CD4-positive, alpha-beta T cell treated with Interleukin-4 for 1 hour (primary cell): ENCODE results near the gene GDF7.

Experiments used
- DNase-seq, 2 donors: peaks; one replicate each; pipeline ENCODE4 v3.0.0-alpha.2; 2020 to 2022

GDF7 gene

DNA sequence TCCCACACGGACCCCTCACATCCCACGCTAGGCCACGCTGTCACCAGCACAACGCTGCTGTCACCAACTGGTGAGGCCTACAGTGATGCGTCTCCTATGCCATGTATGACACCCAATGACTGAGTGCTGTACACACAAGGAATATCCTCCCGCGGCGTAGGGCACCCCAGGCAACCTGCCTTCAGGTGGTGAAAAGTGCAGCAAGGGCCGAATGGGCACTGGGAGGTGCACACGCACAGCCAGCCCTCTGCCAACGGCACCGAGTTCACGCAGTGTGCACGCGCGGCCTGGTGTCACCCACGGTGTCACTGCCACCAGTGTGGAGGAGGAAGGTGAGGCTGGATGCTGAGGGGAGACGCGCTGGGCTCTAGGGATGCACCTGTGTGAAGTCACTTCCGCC lies 20.5 kb upstream of the GDF7 start:
- no peak for DNase-seq

DNA sequence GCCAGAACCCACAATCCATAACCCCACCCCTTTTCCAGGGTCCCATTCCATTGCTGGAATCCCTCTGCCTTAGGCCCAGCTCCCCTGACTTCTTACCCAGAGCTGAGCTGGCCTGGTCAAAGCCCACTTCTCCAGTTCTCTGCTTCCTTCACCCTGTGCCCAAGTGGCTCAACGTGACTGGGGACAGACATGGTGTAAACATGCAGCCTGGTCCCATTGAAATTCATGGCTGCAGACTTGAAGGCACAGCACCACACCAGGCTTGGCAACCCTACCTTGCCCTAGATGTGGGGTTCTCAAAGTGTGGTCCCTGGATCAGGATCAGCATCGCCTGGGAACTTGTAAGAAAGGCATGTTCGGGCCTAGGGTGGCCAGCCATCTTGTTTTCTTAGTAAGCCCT lies 19.7 kb upstream of the GDF7 start:
- DNase-seq: no peak

DNA sequence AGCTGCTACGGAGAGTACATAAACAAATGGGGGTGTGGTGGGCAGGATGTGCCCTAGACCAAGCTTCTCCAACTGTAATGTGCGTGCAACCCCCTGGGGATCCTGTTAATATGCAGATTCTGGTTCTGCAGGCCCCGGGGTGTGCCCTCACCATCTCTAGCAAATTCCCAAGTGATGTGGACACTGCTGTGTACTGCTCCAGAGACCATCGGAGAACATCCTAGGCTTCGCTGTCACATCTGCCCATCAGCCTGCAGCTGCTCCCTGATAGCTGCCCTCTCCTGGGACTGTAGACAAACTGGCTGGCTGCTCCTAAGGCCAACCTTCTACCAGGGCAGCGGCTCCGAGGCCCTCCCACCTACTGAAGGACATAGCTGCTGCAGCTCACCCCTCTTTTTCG lies 19.2 kb upstream of the GDF7 start:
- no peak for DNase-seq

DNA sequence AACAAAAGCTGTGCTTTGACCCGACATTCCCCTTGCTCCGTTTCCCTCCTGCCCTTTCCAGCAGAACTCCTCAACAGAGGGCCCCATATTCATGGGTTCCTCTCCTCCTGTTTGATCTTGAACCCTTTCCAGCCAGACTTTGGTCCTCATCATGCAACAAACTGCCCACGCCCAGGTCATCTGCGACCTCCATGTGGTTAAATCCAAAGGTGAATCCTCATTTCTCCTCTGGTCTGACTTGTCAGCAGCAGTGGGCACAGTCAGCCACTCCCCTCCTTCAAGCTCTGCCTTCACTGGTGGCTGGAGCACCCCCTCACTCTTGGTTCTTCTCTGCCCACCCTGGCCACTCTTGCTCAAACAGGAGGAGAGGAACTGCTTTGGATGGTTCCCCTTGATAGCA lies 18.7 kb upstream of the GDF7 start:
- no peak for DNase-seq

DNA sequence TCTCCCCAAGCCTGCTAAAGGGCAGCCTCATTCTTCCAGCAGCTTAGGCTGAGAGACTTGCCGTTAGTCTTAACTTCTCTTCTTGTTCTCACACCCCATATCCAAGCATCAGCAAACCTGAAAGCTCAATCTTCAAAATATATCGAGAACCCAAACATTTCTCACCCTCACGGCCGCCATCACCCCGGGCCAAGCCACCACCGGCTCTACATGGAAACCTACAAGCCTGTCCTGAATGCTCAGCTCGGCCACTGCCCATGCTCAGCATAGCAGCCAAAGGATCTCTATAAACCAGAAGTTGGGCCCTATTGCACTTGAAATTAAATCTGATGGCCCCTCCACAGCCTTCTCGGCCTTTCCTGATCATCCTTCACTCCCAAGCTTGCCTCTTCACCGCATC lies 18.1 kb upstream of the GDF7 start:
- no peak for DNase-seq

DNA sequence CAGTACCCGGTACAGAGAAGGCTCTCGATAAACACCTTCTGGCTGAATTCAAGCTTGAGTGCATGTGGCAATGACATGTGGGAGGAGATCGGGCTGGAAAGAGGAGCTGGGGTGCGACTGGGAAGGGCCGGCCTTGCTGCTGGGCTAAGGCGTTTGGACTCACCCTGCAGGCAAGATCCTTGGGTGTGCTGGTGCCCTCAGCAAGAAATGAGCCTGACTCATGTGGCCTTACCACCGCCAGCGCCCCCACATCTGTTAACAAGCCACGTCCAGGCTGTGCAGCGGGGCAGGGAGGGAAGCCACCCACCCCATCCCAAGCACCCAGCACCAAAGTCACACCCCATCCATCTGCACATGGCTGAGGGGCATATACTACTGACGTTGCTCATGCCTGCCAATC lies 17.4 kb upstream of the GDF7 start:
- DNase-seq: no peak

DNA sequence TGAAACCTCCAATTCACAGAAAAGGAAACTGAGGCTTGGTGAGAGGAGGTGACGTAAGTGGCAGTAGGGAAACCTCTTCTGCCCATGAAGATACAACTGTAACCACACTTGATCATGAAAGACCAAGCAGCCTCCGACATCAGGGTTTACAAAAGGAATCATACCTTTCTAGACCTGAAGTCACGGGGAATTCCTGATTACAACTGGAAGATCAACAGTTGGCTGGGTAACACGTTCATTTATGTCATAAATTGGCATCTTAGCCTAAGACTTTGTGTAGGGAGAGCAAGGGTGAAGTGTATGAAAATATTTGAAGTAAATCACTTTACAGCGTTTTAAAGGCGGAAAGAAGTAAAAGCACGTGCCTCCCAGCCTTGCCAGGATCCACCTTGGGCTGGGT lies 17.0 kb upstream of the GDF7 start:
- no peak for DNase-seq

DNA sequence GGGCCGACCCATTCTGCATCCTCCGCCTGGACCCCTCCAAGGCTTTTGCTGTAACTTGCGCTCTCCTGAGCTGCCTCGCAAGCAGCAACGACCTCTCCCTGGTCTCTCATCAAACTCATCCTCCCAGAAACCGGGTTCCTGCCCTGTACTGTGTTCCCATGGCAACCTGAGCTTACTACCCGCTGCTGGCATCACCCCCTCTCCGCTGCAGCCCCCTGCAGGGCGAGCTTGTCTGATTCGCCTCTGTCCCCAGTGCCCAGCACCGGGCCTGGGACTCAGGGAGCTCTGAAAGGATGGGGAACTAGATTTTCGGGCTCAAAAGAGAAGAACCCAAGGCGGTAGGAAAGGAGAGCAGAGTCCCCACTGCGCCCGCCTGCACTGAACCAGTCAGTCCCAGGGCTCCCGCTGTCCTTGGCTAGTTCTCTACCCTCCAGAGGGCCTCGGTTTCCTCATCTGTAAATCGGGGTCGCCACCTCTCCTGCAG lies 16.5 kb upstream of the GDF7 start:
- peak; percentile 46 to 51 for DNase-seq

DNA sequence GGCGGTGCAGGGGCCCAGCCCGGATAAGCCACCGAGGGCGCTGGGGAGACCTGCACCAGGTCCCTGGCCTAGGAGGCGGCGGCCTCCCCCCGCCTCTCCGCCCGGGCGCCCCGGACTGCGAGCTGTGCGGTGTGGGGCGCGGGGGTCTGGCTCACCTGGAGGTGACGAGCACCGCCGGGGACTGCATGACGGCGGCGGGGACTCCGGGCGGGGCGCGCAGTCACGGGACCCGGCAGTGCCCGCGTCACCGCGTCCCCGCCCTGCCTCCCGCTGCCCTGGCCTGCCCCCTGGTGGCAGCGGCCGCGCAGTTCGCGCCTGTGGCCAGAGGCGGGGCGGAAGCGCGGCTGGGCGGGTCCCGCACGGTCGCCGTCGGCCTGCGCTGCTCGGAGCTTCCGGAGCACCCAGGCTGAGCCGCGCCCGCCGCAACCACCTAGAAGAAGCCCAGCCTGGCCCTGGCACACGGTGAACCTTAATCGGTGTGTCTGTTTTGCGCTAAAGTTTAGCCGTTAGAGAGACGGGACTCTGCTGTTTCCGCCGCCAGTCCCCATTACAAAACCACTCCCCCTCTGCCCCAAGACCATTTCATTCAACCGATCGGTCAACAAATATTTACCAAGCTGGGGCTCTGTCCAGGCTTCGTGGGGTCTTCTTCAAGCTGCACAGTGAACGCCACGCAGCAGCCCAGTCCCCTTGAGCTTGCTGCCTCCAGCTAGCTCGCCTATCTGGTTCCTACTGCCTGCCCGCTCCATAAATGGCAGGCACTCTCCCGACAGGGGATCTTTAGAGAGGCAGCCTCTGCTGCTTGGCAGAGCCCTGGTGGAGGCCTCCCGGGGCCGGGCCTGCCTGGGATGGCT lies 15.8 kb upstream of the GDF7 start, which contains the start of gene HS1BP3:
Gene HS1BP3, minus strand, starts transcription at position 222 of the 854 bp plus-strand sequence. Its CDS starts 35 bp downstream, at position 187.
- DNase-seq: peak; percentile 89 to 90

DNA sequence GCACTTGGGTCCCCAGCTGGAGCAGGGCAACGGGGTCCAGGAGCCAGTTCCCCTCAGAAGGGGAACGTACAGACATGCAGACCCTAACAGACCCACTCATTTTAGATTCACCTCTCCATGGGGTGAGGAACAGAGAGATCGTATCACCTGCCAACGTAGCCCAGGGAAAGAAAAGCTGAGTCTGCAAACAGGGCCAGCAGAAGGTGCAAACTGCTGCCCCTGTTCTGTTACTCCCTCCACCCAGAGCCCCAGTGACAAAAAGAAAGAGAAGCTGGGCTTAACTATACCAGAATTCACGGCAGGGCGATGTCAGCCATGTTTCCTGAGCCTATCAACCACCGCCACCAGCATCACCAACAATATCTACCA lies 15.2 kb upstream of the GDF7 start:
- no peak for DNase-seq

DNA sequence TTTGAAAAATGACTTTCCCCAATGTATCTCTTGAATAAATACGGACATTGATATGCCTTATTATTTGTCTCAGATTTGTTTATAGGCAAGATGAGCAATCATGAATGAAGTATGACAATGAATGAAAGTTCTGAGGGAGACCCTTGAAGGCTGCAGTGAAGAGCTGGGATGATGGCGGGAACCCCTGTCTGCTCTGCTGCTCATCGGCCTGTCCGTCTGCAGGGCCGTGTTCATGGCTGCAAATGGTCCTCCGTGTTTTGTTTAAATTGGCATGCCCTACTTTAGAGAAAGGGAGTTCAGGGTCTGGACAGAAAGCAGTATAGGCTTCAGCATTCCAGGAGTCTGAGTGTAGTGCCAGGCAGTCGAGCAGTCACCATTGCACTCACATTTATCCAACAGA lies 14.8 kb upstream of the GDF7 start:
- DNase-seq: no peak

DNA sequence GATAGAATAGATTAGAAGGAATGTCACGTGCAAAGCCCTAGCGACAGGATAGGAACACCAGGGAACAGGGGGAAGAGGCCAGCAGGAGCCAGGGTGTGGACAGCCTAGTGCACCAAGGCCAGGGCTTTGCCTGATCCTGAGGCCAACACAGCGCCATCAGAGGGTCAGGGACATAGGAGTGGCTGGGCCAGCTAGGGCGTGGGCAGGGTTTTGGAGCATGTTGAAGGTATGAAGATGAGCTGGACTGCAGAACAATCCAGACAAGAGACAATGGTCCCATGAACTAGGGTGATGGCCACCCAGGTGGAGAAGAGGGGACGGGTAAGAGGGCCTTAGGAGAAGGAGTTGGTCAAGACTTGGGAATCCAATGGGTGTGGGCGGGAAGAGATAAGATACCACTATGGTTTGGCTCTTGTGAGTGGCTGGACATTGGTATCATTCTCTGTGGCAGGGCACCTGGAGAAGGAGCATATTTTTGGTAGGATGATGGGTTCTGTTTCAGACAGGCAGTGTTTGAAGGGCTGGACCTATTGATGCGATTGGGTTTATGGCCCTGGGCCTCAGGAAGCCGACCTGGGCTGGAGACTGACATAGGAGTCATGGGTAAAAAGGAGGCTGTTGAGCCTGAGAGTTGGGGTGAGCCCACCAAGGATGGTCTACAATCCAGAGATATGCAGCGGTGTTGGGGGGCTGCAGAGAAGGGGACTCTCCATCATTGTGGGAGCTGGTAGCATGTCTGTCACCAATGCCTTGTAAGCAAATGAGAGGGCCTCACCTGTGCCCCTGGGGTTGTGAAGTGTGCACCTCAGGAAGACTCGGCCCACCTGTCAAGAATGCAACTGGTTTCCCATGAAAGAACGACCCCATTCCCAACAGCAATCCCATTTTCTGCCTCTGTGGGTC lies 14.0 kb upstream of the GDF7 start:
- DNase-seq: no peak

DNA sequence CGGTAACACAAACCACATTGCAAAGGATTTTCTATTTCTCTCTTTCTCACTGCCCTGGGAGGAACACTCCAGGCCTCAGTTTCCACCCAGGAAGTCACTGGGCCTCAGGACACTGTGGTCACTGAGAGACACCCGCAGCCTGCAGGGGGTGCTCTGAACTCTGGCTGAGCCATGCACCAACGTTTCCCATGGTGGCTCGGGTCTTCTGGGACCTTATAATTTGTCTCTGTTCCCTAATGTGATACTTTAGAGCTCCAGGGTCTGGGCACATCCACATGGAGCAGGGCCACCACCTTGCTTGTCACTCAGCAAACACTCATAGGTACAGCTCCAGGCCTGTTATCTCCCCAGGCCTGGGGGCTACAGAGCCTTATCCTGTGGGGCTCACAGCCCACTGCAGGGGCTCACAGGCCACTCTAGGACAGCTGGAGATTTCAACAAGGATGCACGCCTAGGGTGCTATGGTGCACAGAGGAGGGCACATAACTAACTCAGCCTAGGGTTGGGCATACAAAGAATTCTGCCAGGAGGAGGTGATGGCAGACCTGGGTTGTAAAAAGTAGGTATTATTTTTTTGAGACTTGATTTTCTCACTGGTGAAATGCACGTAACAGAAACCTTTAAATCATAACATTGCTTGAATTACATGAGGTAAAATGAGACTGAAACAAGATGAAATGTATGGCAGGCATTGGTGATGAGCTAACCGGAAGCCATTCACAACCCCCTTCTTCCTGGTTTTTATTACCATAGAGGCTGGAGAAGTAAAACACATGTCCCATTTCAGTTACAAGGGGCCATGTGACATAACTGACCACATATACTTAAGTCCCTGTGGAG lies 13.0 kb upstream of the GDF7 start:
- no peak for DNase-seq

DNA sequence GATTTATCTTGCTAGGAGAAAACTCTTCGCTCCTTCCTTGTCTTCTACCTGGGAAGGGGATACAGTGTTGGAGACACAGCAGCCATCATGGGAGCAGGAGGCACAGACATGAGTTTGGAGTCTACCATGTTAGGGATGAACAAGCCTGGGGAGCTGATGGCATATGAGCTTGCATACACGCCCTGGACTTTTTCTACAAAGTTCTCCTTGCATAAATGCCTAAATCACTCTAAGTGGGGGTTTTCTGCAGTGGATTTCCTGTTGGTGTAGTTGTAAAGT lies 12.5 kb upstream of the GDF7 start:
- no peak for DNase-seq

DNA sequence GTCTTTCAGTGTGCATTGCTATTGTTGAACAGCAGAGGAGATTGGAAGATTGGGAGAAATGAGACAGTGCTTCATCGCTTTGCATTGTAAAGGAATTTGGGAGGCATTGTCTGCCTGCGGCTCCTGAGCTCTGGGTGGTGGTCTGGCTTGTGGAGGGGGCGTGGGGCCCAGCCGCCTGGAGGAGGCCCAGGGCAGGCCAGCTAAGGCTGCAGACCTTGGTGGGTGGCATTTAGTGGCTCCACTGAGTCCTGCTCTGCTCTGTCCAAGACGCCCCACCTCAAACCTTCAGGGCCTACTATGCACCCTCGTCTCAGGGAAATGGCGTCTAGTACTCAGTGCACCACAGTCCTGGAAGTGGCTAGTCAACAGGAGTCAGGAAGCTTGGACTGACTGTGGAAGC lies 10.4 kb upstream of the GDF7 start:
- no peak for DNase-seq

DNA sequence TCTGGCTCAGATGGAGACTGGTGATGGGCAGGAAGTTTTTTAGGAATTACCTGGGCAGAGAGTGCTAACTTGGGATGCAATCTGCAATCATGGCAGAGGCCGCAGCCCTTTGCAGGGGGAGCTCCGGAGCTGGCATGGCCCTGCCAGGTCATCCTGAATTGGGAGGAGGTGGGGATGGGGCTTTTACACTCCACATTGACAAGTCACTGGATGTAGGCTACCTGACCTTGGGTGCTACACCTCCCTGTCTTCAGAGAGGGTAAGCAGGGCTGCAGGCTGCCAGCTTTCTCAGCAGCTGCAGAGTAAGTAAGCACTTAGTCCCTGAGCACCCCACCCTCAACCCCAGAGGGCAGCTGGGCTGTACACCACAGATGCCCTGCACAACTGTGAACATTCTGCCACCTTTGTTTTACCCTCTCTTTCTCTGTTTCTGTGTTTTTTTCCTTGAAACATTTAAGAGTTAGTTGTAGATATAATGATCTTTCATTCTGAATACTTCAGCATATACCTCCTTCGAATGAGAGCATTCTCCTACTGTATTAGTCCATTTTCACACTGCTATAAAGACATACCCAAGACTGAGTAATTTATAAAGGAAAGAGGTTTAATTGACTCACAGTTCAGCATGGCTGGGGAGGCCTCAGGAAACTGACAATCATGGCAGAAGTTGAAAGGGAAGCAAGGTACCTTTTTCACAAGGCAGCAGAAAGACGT lies 9.3 kb upstream of the GDF7 start:
- no peak for DNase-seq

DNA sequence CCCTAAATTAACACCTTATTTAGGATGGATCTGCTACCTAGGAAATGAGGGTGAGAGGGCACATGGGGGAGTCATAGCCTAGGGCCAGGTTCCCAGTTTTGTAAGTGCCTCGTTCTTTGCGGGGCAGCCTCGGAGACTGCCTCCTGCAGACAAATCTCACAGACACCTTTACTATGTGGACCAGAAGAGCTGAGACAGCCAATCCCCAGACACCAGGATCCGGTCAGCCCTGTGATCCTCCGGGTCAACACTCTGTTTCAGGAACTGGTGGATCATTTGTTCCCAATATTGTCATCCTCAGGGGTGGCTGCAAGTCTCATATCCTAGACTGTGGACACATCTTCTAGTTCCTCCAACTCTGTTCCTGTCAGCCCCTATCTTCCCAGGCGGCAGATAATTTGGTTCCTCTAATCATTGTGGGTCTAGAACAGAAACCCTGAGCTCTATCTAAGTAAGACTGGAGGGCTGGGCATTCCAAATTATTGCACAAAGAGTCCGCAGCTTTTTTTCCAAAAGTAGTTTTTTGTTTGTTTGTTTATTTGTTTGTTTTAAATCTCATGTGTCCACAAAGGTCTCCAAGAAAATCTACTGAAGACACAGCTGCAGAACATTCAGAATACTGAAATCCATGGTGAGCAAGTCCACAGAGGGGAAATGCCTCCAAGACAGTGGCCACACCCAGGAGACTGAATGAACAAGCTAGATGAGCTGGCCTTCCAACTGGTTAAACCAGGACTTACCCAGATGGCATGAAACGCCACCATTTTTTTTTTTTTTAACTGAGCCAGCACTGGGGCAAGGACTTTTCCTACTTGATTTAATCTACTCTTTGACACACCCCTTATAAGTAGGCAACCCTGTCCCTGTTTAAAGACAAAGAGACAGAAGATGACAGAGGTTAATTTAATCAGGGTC lies 6.2 kb upstream of the GDF7 start:
- DNase-seq: no peak

DNA sequence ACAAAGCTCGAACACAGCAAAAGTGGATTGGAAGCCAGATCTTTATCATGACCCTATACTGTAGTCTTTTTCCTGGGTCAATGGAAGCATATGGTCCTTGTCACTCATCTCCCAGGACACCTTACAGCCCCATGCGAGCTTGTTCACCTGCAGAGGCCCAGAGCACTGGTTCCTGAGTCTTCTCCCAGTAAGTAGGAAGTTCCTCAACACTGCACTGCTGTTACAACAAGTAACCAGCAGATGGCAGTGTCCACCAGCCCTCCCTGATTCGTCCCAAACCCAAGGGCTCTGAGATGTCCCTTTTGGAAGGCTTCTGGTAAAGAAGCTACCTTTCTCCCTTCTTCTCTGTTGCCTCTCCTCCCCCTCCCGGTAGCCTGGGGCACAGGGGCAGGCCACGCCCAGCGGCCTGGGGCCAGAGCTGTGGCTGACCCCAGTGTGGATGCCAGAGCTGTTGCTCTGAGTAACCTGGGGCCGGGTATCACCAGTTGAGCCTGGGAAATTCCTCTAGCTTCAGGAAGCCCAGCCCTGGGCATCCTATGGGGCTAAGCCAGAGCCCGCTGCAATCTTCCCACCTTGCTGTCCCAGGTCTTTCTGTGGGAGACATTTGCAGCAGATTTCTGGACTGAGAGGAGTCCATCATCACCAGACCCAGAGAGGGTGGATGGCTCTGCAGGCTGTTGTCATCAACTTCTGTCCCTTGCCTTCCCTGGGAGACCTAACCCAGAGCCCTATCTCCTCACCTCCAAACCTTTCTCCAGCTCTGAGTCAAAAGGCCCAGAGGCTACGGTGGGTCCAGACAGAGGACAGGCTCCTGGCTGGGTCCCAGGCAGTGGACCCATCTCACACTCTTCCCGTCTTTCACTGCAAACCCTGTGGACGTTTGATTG lies 5.3 kb upstream of the GDF7 start:
- DNase-seq: peak; percentile 72 to 75

DNA sequence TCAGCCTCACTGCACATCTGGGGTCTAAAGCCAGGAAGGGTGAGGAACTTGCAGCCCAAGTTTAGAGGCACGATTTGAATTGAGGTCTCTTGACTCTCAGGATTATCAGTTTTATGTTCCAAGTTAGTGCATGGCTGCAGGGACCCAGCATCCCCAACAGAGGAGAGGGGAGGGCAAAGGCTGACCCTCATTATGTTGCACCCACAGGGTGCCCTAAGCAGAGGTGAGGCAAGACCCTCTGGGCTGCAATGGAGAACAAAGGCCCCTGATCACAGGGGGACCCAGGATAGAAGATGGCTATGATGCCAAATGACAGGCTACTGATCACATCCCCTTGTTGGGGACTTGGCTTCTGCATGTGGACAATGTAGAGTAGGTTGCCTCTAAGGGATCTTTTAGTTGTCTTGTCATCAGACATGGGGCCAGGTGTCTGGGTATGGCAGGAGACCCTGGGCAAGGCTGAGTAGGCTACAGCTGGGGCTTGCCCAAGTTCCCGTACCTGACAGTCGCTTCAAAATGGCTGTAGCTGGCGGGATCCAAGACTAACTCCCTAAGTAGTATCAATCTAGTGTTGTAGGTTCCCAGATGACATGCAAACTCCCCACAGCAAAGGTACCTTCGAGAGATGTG lies 4.5 kb upstream of the GDF7 start:
- no peak for DNase-seq
